HG02678 (cell line): ENCODE results near the gene UBE2L3.
"Not testable (repeated sequence)": the region's sequence is repeated elsewhere in the genome, so short reads cannot be mapped to it uniquely, and the experiment has no call there.

ENCODE experiments used
- ATAC-seq: cut with Tn5 transposase; IDR thresholded peaks from one replicate; pipeline ENCODE4 v1.9.1; 2021; ENCODE audit warnings: mild to moderate bottlenecking, moderate library complexity; ENCODE audit not compliant: unreplicated experiment

The UBE2L3 gene

DNA sequence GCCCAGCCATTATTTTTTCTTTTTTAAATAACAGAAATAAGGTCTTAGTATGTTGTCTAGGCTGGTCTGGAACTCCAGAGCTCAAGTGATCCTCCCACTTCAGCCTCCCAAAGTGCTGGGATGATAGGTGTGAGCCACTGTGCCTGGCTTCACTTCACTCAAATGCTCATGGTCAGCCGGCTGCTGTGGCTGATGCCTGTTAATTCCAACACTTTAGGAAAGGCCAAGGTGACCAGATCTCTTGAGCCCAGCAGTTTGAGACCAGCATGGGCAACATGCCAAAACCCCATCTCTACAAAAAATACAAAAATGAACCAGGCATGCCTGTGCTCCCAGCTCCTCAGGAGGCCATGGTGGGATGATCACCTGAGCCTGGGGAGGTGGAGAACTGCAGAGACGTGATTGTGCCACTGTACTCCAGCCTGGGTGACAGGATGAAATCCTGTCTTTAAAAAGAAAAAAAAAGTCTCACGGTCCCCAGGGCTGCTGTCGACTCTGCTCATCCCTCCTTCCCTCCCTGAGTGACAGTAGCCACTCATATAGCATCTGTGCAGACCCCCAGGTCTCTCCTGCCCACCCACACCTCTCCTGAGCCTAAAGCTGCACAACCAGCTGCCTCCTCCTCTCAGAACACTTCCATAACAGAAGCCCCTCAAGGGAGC lies 58.7 kb downstream of the UBE2L3 start:
- no peak for ATAC-seq

GRCh38 chr22:21626735-21627469 lies 59.4 kb downstream of the UBE2L3 start:
- no peak for ATAC-seq

DNA sequence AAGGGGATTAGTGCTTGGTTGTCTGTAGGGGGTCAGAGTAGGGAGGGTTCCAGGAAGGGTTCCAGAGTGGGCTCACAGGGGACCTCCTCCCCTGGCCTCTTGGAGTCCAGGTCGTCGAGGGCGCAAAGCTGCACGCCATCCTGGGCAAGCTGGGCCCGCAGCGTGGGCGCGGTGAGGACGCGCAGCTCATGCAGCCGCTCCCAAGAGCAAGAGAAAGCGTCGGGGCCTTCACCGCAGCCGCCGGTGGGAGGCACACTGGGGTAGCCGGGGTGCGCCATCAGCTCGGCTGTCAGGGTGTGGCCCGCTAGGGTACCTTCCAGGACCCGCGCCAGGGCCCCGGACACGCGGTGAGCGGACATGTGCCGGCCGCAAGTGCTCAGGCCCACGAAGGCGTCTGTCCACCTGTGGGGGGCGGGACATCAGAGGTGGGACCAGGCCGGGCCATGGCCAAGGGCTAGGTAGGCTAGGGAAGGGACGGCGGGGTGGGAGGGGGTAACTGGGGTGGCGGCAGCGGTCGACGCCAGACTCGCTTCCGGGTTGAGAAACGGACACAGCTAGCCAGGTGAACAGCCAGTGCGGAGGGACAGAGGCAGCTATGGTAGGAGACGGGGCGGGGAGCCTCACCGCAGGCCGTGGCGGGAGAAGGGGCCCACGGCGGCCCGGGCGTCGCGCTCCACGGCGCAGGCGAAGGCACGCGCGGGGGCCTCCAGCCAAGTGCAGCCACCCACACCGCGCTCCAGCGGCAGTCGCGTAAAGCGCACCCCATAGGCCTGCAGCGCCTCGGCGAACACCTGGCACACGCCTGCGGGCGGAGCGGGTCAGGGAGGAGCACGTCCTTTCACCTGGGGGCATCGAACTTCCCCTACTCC lies 61.1 kb downstream of the UBE2L3 start:
- no peak for ATAC-seq

- ATAC-seq, result peak; percentile 79
Measured at GRCh38 chr22:21629255-21630149, 62.0 kb downstream of the UBE2L3 start, which contains the start of gene YDJC. TSS of gene YDJC (minus strand) at chr22:21630022. CDS start at chr22:21630014, 8 bp downstream.

DNA sequence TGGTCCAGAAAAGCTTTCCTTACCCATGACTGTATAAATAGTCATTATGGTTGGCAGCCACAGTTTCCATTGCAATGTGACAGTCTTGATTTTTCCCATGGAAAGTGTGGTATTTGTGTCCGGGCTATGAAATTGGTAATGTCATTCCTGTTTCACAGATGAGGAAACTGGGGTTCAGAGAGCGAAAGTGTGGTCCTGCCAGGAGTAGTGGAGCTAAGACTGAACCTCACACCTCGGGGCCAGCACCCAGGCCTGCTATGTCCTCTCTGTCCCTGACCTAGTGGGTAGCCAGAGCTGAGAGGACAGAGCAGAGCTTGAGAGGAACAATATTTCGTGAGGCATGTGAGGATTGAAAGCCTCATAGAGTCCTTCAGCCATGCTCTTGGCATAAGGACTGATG lies 63.5 kb downstream of the UBE2L3 start:
- no peak for ATAC-seq

- ATAC-seq, result no peak
Measured at GRCh38 chr22:21632237-21632895, 64.9 kb downstream of the UBE2L3 start, which contains the start of gene CCDC116. TSS of gene CCDC116 (plus strand) at chr22:21632760. CDS start at chr22:21633182, 422 bp downstream.

- ATAC-seq, result no peak
Measured at GRCh38 chr22:21632931-21633330, 65.4 kb downstream of the UBE2L3 start.

DNA sequence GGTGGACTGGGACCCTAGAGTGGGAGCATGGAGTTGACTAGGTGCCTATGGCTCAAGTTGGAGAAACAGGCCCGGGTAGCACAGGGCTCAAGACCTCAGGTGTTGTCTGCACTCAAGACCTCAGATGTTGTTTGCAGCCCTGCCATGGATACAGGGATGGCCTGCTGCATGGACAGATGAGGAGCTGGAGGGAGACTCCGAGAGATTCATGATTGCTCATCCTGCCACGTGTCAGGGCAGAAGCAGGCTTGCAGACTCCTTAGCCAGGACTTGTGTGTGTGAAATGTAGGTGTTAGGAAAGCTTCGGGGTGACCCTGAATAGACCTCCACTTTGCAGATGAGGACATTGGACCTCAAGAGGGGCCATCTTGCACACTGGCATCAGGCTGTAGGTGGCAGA lies 66.0 kb downstream of the UBE2L3 start:
- no peak for ATAC-seq

DNA sequence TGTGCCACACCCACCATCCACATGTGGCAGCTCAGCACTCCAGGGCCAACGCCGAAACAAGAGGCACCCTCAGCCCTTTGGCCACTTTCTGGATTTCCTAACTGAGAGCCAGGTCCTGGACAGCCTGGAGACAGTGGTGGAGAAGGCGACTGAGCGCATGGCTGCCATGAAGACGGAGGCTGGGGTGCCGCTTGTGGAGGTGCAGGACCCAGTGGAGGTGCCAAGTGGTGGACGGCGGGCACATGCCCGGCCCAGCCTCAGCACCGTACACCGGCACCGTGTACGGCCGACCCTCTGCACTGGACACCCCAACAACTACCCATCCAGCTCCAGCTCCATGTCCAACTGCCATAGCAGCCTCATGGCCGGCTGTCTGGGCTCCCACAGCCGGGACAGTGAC lies 66.6 kb downstream of the UBE2L3 start:
- no peak for ATAC-seq

DNA sequence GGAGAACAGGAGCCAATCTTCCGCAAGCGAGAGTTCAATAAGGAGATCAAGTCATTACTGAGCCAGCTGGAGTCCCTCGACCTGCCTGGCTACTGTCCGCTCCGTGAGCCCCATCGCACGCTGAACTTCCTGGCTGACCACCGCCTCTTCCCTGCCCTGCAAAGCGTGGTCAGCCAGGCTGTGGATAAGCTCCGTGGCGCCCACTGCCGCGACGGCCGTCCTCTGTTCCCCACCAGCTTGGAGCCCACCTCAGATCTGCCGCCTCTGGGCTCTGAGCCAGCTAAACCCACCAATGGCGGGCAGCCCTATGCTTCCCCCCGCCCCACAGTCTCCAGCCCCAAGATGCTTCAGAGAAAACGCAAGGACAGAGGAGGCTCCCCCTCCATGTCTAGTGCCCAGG lies 67.3 kb downstream of the UBE2L3 start:
- no peak for ATAC-seq

- no peak for ATAC-seq
Measured at GRCh38 chr22:21635771-21636510, 68.4 kb downstream of the UBE2L3 start.

GRCh38 chr22:21636629-21637218 lies 69.2 kb downstream of the UBE2L3 start:
- ATAC-seq, result no peak

DNA sequence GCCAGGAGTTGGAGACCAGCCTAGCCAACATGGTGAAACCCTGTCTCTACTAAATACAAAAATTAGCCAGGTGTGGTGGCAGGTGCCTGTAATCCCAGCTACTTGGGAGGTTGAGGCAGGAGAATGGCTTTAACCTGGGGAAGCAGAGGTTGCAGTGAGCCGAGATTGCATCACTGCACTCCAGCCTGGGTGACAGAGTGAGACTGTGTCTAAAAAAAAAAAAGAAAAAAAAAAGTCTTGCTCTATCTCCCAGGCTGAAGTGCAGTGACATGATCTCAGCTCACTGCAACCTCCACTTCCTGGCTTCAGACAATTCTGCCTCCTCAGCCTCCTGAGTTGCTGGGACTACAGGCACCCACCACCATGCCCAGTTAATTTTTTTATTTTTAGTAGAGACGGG lies 69.9 kb downstream of the UBE2L3 start:
- ATAC-seq, result not testable (repeated sequence)

DNA sequence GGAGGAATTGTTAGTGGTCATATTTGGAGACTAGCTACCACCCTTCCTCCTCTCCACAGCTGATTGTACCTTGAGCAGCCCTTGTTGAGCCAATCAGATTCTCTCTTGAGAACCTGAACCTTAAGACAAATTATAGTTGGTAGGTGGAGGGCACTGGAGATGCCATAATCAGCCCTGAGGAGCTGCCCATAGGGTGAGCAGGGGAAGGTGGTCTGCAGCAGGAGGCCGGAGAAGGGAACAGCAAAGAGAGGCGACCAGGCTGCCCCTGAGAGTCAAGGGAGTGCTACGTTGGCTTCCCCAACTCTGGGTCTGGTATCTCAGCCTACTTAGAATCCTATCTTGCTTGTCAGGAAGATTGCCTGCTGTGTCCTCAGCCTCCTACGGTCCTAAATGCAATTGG lies 71.8 kb downstream of the UBE2L3 start:
- ATAC-seq, result no peak

GRCh38 chr22:21640810-21641209 lies 73.3 kb downstream of the UBE2L3 start:
- no peak for ATAC-seq

DNA sequence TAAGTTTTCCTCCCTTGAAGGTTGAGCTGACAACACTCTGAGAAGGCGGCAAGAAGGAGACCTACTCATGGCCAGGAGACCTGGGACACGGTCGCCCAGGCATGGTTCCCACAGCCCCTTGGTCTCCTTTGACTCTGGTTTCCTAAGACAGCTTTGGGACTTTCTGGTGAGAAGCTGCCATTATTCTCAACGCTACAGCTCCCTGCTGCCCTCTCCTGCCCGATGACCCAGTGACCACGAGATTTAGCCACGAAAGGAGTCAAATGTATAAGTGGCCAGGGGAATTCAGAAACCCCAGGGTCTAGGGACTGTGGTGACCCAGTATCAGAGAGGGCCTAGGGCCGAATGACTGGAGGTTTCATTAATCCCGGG lies 73.9 kb downstream of the UBE2L3 start:
- no peak for ATAC-seq

- ATAC-seq, result peak; percentile 92
Measured at GRCh38 chr22:21641789-21642583, 74.5 kb downstream of the UBE2L3 start, which contains the start of gene SDF2L1. TSS of gene SDF2L1 (plus strand) at chr22:21642302. CDS start at chr22:21642337, 35 bp downstream.
